Activated CD4-positive, alpha-beta T cell treated with anti-CD3 and anti-CD28 coated beads, Interleukin-2, amount 50 U/mL, for 1 hour (primary cell): Measurements from ENCODE around the gene XKR3.
"Not testable (repeated sequence)": the region's sequence is repeated elsewhere in the genome, so short reads cannot be mapped to it uniquely, and the experiment has no call there.

Experiments
- DNase-seq: peaks from one replicate; pipeline ENCODE4 v3.0.0-alpha.2; 2020

The XKR3 gene

GRCh38 chr22:16734271-16734670 lies 90.9 kb downstream of the XKR3 start:
- DNase-seq: not testable (repeated sequence)
